Left ventricle myocardium inferior (tissue), 1 donor: Measurements from ENCODE around the gene APP. TPM values are rescaled to one million over a fixed set of nuclear protein-coding genes. Genes with fewer than 3 reads are reported as not detected.

ENCODE experiments used
- DNase-seq: peaks from one replicate; pipeline ENCODE4 v3.0.0-alpha.2; 2020
- H3K27ac ChIP-seq: fragments of 200-600 bp; replicated peaks from 2 replicates; pipeline ENCODE4 v1.8.0; 2021
- H3K27me3 ChIP-seq: fragments of 200-600 bp; 2 replicates; pipeline ENCODE4 v1.8.0; 2021; ENCODE audit warnings: low read depth
- H3K36me3 ChIP-seq: fragments of 200-600 bp; 2 replicates; pipeline ENCODE4 v1.8.0; 2021
- H3K4me1 ChIP-seq: fragments of 200-600 bp; 2 replicates; pipeline ENCODE4 v1.8.0; 2021
- H3K4me3 ChIP-seq: fragments of 200-600 bp; 2 replicates; pipeline ENCODE4 v1.8.0; 2021; ENCODE audit warnings: mild to moderate bottlenecking, moderate library complexity
- H3K9me3 ChIP-seq: fragments of 200-600 bp; replicated peaks from 2 replicates; pipeline ENCODE4 v1.8.0; 2021
- intact Hi-C: fragments of 100-400 bp; cut with micrococcal nuclease; formaldehyde crosslinking; loops from one replicate; pipeline ENCODE4 v1.11.0; 2022
- total RNA-seq: library from RNA; stranded (reverse); fragmentation: NEBNext Ultra II Directional; extraction: Animal tissue kit (Norgen Biotek cat#: 25700); gene quantifications from one replicate; pipeline ENCODE4 v1.2.1, GENCODE V29; 2021
- TF ChIP-seq, protein P1 (sequence below): fragments of 200-600 bp; IDR thresholded peaks from 2 replicates; pipeline ENCODE4 v1.8.0; 2021; ENCODE audit warnings: antibody characterized with exemption, mild to moderate bottlenecking, borderline replicate concordance
- donor health status: DM: no; HTN: yes; CAD: no; lungs with severe emphysema.

APP gene
- total RNA-seq, 1 donor from 2014 or later = 332 TPM

DNA sequence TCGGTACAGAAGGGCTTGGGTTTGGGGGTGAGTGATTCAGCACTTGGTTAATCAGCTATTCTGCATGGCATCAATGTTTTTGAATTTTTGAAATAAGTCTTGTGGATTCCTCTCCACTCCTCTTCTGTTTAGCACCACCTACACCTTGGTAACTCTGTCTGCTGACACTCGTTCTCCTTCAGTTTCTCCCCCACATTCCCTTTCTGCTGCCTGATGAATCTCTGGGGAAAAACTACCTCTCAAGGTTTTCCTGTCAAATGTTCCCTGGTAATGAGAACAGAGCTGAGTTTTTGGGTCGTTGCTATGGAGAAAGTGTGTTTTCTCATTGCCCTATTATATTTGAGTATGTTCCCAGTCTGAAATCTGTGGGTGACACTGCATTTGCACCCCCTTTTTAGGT, 327.6 kb downstream of the APP start:
- peaks cover 12% of the 10 kb centered on the region for H3K9me3 ChIP-seq
- H3K4me1 ChIP-seq = no peaks in the 10 kb centered on the region
- intact Hi-C loops = no loop called here
- H3K27me3 ChIP-seq = peaks cover 17% of the 10 kb centered on the region
- TF ChIP-seq, protein P1, sequence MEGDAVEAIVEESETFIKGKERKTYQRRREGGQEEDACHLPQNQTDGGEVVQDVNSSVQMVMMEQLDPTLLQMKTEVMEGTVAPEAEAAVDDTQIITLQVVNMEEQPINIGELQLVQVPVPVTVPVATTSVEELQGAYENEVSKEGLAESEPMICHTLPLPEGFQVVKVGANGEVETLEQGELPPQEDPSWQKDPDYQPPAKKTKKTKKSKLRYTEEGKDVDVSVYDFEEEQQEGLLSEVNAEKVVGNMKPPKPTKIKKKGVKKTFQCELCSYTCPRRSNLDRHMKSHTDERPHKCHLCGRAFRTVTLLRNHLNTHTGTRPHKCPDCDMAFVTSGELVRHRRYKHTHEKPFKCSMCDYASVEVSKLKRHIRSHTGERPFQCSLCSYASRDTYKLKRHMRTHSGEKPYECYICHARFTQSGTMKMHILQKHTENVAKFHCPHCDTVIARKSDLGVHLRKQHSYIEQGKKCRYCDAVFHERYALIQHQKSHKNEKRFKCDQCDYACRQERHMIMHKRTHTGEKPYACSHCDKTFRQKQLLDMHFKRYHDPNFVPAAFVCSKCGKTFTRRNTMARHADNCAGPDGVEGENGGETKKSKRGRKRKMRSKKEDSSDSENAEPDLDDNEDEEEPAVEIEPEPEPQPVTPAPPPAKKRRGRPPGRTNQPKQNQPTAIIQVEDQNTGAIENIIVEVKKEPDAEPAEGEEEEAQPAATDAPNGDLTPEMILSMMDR = no peak
- no peak for DNase-seq
- H3K27ac ChIP-seq = no peak overlapping the region
- no peak overlapping the region for H3K4me3 ChIP-seq
- no peaks in the 10 kb centered on the region for H3K36me3 ChIP-seq

DNA sequence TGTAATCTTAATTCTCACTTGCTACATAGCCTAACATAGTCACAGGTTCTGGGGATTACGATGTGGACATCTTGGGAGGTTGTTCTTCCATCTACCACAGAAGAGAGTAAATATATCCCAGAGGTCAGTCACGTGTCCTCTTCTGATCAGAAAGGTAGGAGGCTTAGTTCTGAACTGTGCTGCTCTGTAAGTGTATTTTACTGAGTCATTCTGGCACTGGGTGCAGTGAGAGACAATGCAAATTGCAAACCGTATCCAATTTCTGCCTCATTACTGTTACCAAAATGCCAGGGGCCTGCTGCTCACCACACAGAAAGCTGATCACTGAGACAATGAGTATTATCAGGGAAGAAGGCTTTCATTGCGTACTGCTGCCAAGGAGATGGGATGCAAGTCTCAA, 331.8 kb downstream of the APP start:
- peaks cover 13% of the 10 kb centered on the region for H3K27me3 ChIP-seq
- intact Hi-C loops = no loop called here
- H3K4me1 ChIP-seq = no peaks in the 10 kb centered on the region
- no peak overlapping the region for H3K4me3 ChIP-seq
- H3K9me3 ChIP-seq = peaks cover 21% of the 10 kb centered on the region
- H3K36me3 ChIP-seq = no peaks in the 10 kb centered on the region
- no peak for DNase-seq
- TF ChIP-seq, protein P1 = no peak
- H3K27ac ChIP-seq = no peak overlapping the region

DNA sequence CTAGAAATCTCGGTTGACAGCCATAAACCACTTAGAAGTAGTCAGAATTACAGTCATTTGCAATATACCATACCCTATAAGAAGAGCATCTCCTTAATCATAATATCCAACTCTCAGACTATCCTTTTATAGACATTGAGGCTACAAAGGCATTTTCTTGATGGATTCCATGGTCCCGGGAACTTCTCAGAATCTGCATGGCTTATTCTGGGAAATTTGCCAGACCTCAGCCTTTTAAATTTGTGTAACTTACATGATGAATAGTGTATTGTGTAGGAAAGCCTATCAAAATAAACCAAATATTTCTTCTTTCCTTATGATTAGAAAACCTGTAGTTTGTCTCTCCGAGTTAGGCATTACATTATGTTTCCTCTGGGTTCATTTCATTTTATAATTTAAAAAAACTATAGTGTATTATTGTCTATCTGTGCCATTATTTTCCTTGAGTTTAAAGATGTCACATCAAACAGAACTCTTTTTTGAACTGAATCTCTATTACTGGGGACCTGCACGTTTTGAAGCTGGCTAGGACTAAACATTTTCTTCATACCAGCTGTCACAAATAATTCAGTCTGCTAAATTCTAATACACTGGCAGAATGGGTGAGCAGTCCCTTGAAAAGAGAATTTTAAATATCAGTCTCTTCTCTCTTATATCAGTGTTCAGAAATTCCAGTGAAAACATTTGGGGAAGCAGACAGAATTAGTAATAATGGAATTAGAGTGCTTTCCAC, 332.9 kb downstream of the APP start:
- Histone ChIP-seq H3K4me3 (no peak overlapping the region), H3K27ac (no peak overlapping the region), H3K9me3 (peaks cover 32% of the 10 kb centered on the region), H3K36me3 (no peaks in the 10 kb centered on the region), H3K4me1 (no peaks in the 10 kb centered on the region), H3K27me3 (peaks cover 4% of the 10 kb centered on the region)
- intact Hi-C loops = no loop called here
- DNase-seq = no peak
- TF ChIP-seq, protein P1 = no peak

DNA sequence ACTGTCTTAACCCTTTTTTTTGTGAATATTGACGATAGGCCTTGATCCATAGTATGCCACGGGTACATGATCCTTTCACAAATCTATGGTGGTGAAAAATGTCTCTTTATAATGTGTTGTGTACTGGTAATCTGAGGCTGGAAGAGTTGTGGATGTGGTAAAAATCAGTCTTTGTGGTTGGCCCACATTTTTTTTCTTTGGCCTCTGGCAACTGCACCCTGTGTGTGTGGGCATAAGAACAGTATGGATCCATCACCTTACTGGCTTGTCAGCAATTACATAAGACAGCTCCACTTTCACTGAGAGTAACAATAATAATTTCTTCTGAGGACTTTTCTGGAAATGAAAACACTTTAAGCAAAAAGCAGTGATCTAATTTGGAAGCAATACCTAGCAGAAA, 334.2 kb downstream of the APP start:
- intact Hi-C loops = no loop called here
- Histone ChIP-seq H3K4me1 (no peaks in the 10 kb centered on the region), H3K4me3 (no peak overlapping the region), H3K9me3 (peaks cover 35% of the 10 kb centered on the region), H3K36me3 (no peaks in the 10 kb centered on the region), H3K27me3 (no peaks in the 10 kb centered on the region), H3K27ac (no peak overlapping the region)
- DNase-seq = no peak
- TF ChIP-seq, protein P1 = no peak

DNA sequence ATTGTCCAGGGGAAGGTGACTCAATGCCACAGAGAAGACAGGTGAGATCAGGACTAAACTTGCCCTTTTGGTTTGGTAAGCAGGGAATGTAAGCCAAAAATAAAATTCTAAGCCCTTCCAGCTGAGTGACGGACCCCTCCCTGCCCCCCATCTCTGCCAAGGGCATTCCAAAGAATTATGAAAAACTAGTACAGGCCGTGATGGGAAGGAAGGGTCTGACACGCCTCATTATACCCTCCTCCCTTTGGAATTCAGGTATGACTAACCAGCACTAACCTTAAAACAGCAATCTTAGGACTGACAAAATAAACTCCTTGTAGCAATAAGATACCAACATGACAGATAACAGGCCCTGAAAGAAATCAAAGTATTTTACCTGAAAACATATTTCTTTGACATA, 336.2 kb downstream of the APP start:
- no peaks in the 10 kb centered on the region for H3K27me3 ChIP-seq
- TF ChIP-seq, protein P1 = no peak
- no peaks in the 10 kb centered on the region for H3K36me3 ChIP-seq
- H3K4me1 ChIP-seq = no peaks in the 10 kb centered on the region
- peaks cover 23% of the 10 kb centered on the region for H3K9me3 ChIP-seq
- intact Hi-C loops = no loop called here
- no peak overlapping the region for H3K4me3 ChIP-seq
- DNase-seq = no peak
- no peak overlapping the region for H3K27ac ChIP-seq
